Neutrophil (primary cell): ENCODE results near the gene DIAPH1.

Experiments used
- H3K27ac ChIP-seq: fragments of 200-600 bp; sonication (generic); 2 replicates; pipeline ENCODE4 v1.5.1; 2016; ENCODE audit warnings: mild to moderate bottlenecking, moderate library complexity
- H3K27me3 ChIP-seq: fragments of 200-600 bp; sonication (generic); 2 replicates; pipeline ENCODE4 v1.6.0; 2016; ENCODE audit warnings: mild to moderate bottlenecking
- H3K36me3 ChIP-seq: fragments of 200-600 bp; sonication (generic); 2 replicates; pipeline ENCODE4 v1.5.1; 2017
- H3K4me1 ChIP-seq, 2 experiments: fragments of 200-600 bp in 1 of 2; sonication (generic) in 1 of 2; 1 replicate in 1 of 2; 2 replicates in 1 of 2; pipeline versions ENCODE4 v1.5.1 to v1.6.1; 2013 to 2016; ENCODE audit warnings: low read depth in 1 of 2, low read length in 1 of 2, mild to moderate bottlenecking in 1 of 2, moderate library complexity in 1 of 2; ENCODE audit not compliant: control insufficient read depth in 1 of 2, insufficient read depth in 1 of 2
- H3K4me3 ChIP-seq, 2 experiments: fragments of 200-600 bp in 1 of 2; sonication (generic) in 1 of 2; 1 replicate in 1 of 2; 2 replicates in 1 of 2; pipeline ENCODE4 v1.5.1; 2013 to 2016; ENCODE audit warnings: low read depth in 1 of 2, low read length in 1 of 2, mild to moderate bottlenecking in 1 of 2, moderate library complexity in 1 of 2
- H3K9me3 ChIP-seq: fragments of 200-600 bp; sonication (generic); 2 replicates; pipeline ENCODE4 v1.5.1; 2016
- TF ChIP-seq, protein P1 (sequence below): fragments of 200-600 bp; sonication (generic); IDR thresholded peaks from 2 replicates; pipeline ENCODE4 v1.5.1; 2016; ENCODE audit warnings: antibody characterized with exemption

The DIAPH1 gene

DNA sequence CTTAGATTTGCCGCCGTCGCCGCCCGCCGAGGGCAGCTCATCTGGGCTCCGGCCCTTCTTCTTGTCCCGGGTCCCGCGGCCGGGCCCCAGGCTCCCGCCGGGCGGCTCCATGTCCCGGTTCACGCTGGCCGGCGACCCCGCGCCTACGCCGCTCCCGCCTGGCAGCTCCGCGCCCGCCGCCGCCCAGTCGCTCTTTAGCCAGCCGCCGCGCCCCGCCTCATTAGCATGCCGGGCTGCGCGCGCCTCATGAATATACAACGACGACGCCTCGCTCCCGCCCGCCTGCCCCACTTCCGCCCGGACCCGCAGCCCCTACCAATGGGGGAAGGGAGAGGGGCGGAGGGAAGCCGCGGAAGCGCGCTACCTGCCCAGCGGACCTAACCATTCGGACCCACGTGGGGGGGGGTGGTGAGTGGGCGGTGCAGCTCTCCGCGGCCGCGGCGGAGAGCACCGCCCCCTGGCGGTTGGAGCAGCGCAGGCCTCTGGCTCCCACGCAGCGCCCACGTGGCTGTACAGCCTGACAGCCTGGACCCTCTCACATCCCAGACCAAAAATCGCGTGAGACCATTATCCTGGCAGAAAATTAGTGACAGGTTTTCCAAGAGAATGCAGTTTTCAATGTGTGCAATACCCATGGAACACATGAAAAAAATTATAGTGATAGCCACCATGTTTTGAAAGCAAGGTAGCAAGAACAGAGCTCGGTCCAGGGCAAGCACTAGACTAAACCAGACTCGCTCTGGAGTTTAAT is at the start of gene DIAPH1:
Gene DIAPH1 (minus strand): TSS at position 197 of the 751 bp plus-strand sequence. CDS start 86 bp downstream, at position 111.
- TF ChIP-seq, protein P1, sequence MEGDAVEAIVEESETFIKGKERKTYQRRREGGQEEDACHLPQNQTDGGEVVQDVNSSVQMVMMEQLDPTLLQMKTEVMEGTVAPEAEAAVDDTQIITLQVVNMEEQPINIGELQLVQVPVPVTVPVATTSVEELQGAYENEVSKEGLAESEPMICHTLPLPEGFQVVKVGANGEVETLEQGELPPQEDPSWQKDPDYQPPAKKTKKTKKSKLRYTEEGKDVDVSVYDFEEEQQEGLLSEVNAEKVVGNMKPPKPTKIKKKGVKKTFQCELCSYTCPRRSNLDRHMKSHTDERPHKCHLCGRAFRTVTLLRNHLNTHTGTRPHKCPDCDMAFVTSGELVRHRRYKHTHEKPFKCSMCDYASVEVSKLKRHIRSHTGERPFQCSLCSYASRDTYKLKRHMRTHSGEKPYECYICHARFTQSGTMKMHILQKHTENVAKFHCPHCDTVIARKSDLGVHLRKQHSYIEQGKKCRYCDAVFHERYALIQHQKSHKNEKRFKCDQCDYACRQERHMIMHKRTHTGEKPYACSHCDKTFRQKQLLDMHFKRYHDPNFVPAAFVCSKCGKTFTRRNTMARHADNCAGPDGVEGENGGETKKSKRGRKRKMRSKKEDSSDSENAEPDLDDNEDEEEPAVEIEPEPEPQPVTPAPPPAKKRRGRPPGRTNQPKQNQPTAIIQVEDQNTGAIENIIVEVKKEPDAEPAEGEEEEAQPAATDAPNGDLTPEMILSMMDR = peak; percentile 99

GRCh38 chr5:141665995-141666940 is 47.5 kb upstream of the DIAPH1 start:
- TF ChIP-seq, protein P1 = no peak
- Histone ChIP-seq H3K27ac (no peak overlapping the region), H3K27me3 (no peaks in the 10 kb centered on the region), H3K4me3 (no peak overlapping the region), H3K36me3 (peaks cover 96% of the 10 kb centered on the region), H3K4me1 (peaks cover 8 to 10% of the 10 kb centered on the region in 2 experiments), H3K9me3 (no peaks in the 10 kb centered on the region)

More for the DNA sequence above, at the start of gene DIAPH1:
- H3K36me3 ChIP-seq = peaks cover 41% of the 10 kb centered on the region
- H3K27ac ChIP-seq = peak within 1 kb of the TSS; percentile 97
- peak within 1 kb of the TSS; percentile 87 to 92 for H3K4me3 ChIP-seq
- H3K4me1 ChIP-seq = peaks cover 38 to 42% of the 10 kb centered on the region in 2 experiments
- H3K9me3 ChIP-seq = no peaks in the 10 kb centered on the region
- H3K27me3 ChIP-seq = no peaks in the 10 kb centered on the region

DNA sequence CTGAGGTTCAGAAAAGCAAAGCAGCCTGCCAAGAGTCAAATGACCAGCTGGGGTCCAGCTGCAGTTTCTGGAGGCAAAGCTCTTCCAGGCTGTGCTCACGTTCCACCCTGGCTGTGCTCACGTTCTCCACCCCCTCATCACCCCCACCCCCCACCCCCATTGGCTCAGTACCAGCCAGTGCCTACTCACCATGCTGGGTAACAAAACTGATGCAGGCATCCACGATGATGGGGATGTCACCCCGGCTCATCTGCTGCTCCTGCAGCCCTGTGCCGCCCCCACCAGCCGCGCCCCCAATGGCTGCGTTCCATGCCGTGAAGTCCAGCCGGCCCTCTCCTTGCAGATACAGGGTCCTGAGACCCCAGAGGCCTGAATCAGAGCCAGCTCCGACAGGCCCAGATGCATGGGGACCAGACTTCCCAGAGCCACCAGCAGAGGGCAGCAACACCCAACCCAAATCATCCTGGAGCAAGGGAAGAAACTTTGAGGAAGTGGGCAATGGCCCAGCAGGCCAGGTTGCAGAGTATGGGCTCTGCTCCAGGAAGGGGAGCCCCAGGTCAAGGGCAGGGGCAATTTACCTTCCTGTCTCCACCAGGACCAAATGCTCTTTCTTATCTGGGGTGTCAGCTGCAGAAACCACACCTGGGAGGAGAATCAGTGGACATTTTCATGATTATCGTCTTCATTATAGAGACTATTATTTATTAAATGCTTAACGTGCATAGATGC is 46.1 kb upstream of the DIAPH1 start:
- Histone ChIP-seq H3K4me3 (no peak overlapping the region), H3K9me3 (no peaks in the 10 kb centered on the region), H3K27me3 (no peaks in the 10 kb centered on the region), H3K4me1 (peaks cover 8 to 10% of the 10 kb centered on the region in 2 experiments), H3K36me3 (peaks cover 94% of the 10 kb centered on the region), H3K27ac (peak overlapping the region; percentile 30)
- TF ChIP-seq, protein P1 = peak; percentile 95

- H3K27ac ChIP-seq = no peak overlapping the region
- TF ChIP-seq, protein P1 = no peak
- no peaks in the 10 kb centered on the region for H3K27me3 ChIP-seq
- H3K4me1 ChIP-seq = peaks cover 8 to 10% of the 10 kb centered on the region in 2 experiments
- H3K36me3 ChIP-seq = peaks cover 94% of the 10 kb centered on the region
- H3K4me3 ChIP-seq = no peak overlapping the region
- no peaks in the 10 kb centered on the region for H3K9me3 ChIP-seq
Measured at GRCh38 chr5:141663506-141663905, 44.7 kb upstream of the DIAPH1 start.

DNA sequence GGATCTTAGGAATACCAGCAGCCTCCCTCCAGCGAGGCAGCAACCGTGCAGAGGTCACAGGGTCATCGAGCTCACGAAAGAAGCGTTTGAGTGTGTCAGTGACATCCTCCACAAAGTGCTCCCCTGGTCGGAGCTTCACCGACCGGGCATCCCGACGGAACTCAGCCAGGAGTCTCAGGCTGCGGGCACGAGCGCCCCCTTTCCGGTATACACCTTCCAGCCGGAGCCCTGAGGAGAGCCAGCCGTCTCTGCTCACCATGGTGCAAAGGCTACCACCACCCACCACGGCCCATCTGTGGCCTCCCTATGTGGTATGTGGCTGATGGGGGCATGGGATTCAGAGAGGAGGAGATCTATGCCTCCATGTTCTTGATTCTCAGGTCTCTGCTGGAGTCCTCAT is 43.2 kb upstream of the DIAPH1 start:
- H3K27ac ChIP-seq = no peak overlapping the region
- no peaks in the 10 kb centered on the region for H3K27me3 ChIP-seq
- H3K4me1 ChIP-seq = peaks cover 8 to 10% of the 10 kb centered on the region in 2 experiments
- TF ChIP-seq, protein P1 = no peak
- H3K36me3 ChIP-seq = peaks cover 97% of the 10 kb centered on the region
- H3K4me3 ChIP-seq = no peak overlapping the region
- H3K9me3 ChIP-seq = no peaks in the 10 kb centered on the region
